Measurements from ENCODE around the gene SHROOM3.

GRCh38 chr4:76690906-76691275 is 255.9 kb downstream of the SHROOM3 start:
- TF ChIP-seq CTCF (conservative IDR thresholded peaks at IDR 0.05 in 1 of 2, IDR thresholded peaks at IDR 0.05 in 1 of 2; ENCODE audit: extremely low read depth in 1 of 2, insufficient read depth in 1 of 2, low read depth in 1 of 2, low read length in 2 of 2) (no peak), EZH2 (IDR thresholded peaks at IDR 0.05; ENCODE audit: borderline replicate concordance, low read length) (no peak)

All from mammary epithelial cell (primary cell).